Uterus (tissue), 2 donors: Measurements from ENCODE around the gene SELENOO.

Source experiments
- POLR2A ChIP-seq, 2 donors: fragments of 450-650 bp; IDR thresholded peaks; one replicate each; pipeline ENCODE4 v1.6.1; 2016; ENCODE audit warnings: antibody characterized with exemption in 2 of 2, mild to moderate bottlenecking in 1 of 2, moderate library complexity in 1 of 2
- TF ChIP-seq, protein P1 (sequence below), 4 experiments: fragments of 200-600 bp in 2 of 4; fragments of 450-650 bp in 2 of 4; sonication (generic) in 2 of 4; IDR thresholded peaks; one replicate each; pipeline ENCODE4 v1.5.1; 2016 to 2019; ENCODE audit warnings: antibody characterized with exemption in 4 of 4, mild to moderate bottlenecking in 2 of 4, moderate library complexity in 1 of 4

DNA sequence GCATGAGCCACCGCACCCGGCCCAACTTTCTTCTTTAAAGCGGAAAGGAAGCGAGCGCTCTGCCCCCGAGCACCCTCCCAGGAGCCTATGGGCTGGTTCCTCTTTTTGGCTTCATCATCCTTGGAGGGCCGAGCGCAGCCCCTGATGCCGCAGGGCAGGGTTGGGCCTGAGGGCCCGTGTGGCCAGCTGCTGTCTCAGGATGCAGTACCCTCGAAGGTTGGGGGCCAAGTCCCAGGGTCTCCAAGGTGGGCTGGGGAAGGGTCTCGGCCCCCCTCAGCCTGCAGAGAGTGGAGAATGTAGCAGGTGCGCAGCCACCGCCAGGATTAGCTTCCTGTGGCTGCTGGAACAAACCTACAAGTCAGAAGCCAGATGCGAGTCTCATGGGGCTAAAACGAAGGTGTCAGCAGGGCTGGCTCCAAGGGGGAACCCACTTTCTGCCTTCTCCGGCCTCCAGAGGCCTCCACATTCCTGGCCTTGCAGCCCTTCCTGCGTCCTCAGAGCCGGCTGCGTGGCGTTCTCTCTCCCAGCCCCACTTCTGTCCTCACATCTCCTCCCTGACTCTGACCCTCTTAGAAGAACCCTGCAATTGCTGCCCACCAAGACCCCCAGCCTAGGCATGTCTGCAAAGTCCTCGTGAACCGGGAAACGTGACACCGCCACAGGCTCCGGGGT is 27.4 kb upstream of the SELENOO start:
- TF ChIP-seq, protein P1, sequence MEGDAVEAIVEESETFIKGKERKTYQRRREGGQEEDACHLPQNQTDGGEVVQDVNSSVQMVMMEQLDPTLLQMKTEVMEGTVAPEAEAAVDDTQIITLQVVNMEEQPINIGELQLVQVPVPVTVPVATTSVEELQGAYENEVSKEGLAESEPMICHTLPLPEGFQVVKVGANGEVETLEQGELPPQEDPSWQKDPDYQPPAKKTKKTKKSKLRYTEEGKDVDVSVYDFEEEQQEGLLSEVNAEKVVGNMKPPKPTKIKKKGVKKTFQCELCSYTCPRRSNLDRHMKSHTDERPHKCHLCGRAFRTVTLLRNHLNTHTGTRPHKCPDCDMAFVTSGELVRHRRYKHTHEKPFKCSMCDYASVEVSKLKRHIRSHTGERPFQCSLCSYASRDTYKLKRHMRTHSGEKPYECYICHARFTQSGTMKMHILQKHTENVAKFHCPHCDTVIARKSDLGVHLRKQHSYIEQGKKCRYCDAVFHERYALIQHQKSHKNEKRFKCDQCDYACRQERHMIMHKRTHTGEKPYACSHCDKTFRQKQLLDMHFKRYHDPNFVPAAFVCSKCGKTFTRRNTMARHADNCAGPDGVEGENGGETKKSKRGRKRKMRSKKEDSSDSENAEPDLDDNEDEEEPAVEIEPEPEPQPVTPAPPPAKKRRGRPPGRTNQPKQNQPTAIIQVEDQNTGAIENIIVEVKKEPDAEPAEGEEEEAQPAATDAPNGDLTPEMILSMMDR (IDR thresholded peaks at IDR 0.05), result no peak
- TF ChIP-seq POLR2A (IDR thresholded peaks at IDR 0.05), result no peak
